ENCODE results near the gene FBRSL1. TPM values are rescaled to one million over a fixed set of nuclear protein-coding genes. Genes with fewer than 3 reads are reported as not detected.

FBRSL1 gene
- total and polyA plus RNA-seq, 4 donors = 2.5 to 35.5 (median 5.6) TPM

DNA sequence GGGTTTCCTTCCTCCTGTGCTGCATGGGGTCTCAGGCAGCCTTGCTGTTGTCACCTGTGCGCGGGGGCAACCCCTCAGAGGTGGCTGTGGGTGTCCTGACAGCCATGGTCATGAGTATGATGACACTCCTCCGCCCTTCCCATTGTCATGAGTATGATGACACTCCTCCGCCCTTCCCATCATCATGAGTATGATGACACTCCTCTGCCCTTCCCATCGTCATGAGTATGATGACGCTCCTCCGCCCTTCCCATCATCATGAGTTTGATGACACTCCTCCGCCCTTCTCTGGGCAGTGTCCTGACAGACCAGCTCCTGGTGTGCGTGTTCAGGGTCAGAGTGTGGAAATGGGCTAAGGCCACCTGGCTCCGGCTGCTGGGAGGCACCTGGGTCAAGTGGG lies 40.0 kb downstream of the FBRSL1 start:
- Histone ChIP-seq H3K27ac (ENCODE audit: low read depth in 1 of 2, low read length in 2 of 2) (no peak overlapping the region), H3K36me3 (ENCODE audit: control insufficient read depth in 4 of 4, insufficient read depth in 3 of 4, low read depth in 1 of 4, low read length in 3 of 4) (peaks cover 0 to 3% (median 0%) of the 10 kb centered on the region in 4 donors), H3K9ac (ENCODE audit: low read depth in 1 of 2, low read length in 2 of 2) (no peak overlapping the region), H3K27me3 (ENCODE audit: control insufficient read depth in 4 of 4, insufficient read depth in 4 of 4, low read length in 3 of 4) (no peaks in the 10 kb centered on the region), H3K4me3 (ENCODE audit: low read depth in 1 of 3, low read length in 3 of 3) (no peak overlapping the region), H3K9me3 (ENCODE audit: control insufficient read depth in 4 of 4, low read length in 3 of 4) (no peaks in the 10 kb centered on the region), H3K4me1 (ENCODE audit: control insufficient read depth in 4 of 4, insufficient read depth in 4 of 4, low read length in 3 of 4) (no peaks in the 10 kb centered on the region)
- WGBS = 96% methylated on average over 10 of the region's 10 CpGs
- DNase-seq (ENCODE audit: low spot score) = no peak
- TF ChIP-seq SP1 (IDR thresholded peaks at IDR 0.05) (no peak), TAF1 (conservative IDR thresholded peaks at IDR 0.05) (no peak), YY1 (IDR thresholded peaks at IDR 0.05) (no peak), HNF4G (IDR thresholded peaks at IDR 0.05) (no peak), GABPA (IDR thresholded peaks at IDR 0.05 in 1 of 2, conservative IDR thresholded peaks at IDR 0.05 in 1 of 2) (no peak), RXRA (IDR thresholded peaks at IDR 0.05) (no peak), RAD21 (IDR thresholded peaks at IDR 0.05) (no peak), FOXA1 (IDR thresholded peaks at IDR 0.05) (no peak), HNF4A (conservative IDR thresholded peaks at IDR 0.05) (no peak), FOXA2 (IDR thresholded peaks at IDR 0.05) (no peak), JUND (IDR thresholded peaks at IDR 0.05) (no peak), EGR1 (IDR thresholded peaks at IDR 0.05; ENCODE audit: low read depth in 2 of 2) (no peak), NR2F2 (IDR thresholded peaks at IDR 0.05) (no peak)
- TF ChIP-seq, protein P1, sequence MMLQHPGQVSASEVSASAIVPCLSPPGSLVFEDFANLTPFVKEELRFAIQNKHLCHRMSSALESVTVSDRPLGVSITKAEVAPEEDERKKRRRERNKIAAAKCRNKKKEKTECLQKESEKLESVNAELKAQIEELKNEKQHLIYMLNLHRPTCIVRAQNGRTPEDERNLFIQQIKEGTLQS (IDR thresholded peaks at IDR 0.05) = no peak
- TF ChIP-seq, protein P2, sequence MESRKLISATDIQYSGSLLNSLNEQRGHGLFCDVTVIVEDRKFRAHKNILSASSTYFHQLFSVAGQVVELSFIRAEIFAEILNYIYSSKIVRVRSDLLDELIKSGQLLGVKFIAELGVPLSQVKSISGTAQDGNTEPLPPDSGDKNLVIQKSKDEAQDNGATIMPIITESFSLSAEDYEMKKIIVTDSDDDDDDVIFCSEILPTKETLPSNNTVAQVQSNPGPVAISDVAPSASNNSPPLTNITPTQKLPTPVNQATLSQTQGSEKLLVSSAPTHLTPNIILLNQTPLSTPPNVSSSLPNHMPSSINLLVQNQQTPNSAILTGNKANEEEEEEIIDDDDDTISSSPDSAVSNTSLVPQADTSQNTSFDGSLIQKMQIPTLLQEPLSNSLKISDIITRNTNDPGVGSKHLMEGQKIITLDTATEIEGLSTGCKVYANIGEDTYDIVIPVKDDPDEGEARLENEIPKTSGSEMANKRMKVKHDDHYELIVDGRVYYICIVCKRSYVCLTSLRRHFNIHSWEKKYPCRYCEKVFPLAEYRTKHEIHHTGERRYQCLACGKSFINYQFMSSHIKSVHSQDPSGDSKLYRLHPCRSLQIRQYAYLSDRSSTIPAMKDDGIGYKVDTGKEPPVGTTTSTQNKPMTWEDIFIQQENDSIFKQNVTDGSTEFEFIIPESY (IDR thresholded peaks at IDR 0.05) = no peak
- TF ChIP-seq, protein P3, sequence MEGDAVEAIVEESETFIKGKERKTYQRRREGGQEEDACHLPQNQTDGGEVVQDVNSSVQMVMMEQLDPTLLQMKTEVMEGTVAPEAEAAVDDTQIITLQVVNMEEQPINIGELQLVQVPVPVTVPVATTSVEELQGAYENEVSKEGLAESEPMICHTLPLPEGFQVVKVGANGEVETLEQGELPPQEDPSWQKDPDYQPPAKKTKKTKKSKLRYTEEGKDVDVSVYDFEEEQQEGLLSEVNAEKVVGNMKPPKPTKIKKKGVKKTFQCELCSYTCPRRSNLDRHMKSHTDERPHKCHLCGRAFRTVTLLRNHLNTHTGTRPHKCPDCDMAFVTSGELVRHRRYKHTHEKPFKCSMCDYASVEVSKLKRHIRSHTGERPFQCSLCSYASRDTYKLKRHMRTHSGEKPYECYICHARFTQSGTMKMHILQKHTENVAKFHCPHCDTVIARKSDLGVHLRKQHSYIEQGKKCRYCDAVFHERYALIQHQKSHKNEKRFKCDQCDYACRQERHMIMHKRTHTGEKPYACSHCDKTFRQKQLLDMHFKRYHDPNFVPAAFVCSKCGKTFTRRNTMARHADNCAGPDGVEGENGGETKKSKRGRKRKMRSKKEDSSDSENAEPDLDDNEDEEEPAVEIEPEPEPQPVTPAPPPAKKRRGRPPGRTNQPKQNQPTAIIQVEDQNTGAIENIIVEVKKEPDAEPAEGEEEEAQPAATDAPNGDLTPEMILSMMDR (IDR thresholded peaks at IDR 0.05; ENCODE audit: low read depth, low read length, missing input control) = no peak
- TF ChIP-seq, protein P4, sequence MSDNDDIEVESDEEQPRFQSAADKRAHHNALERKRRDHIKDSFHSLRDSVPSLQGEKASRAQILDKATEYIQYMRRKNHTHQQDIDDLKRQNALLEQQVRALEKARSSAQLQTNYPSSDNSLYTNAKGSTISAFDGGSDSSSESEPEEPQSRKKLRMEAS (IDR thresholded peaks at IDR 0.05) = no peak

DNA sequence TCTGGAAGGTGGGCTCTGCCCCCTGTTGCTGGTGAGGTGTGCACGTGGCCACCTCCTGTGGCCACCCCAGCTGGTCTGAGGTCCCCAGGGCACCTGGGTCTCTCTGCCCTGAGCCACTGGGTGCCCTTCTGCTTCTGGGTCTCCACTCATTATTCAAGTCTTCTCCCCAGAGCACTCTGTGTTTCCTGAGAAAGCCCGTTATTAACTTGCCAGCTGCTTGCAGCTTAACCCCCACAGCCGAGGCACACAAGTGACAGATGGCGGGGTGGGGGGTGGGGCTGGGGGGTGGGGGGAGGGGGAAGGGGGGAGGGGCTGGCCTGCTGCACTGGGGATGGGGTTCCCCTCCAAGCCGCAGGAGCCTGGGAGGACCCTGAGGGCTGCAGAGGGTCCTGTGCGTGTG lies 40.5 kb downstream of the FBRSL1 start:
- H3K36me3 ChIP-seq (ENCODE audit: control insufficient read depth in 4 of 4, insufficient read depth in 3 of 4, low read depth in 1 of 4, low read length in 3 of 4) = peaks cover 0 to 3% (median 0%) of the 10 kb centered on the region in 4 donors
- H3K27me3 ChIP-seq (ENCODE audit: control insufficient read depth in 4 of 4, insufficient read depth in 4 of 4, low read length in 3 of 4) = no peaks in the 10 kb centered on the region
- WGBS = 92% methylated on average over 6 of the region's 6 CpGs
- no peak overlapping the region for H3K4me3 ChIP-seq (ENCODE audit: low read depth in 1 of 3, low read length in 3 of 3)
- no peak overlapping the region for H3K9ac ChIP-seq (ENCODE audit: low read depth in 1 of 2, low read length in 2 of 2)
- H3K4me1 ChIP-seq (ENCODE audit: control insufficient read depth in 4 of 4, insufficient read depth in 4 of 4, low read length in 3 of 4) = no peaks in the 10 kb centered on the region
- no peak overlapping the region for H3K27ac ChIP-seq (ENCODE audit: low read depth in 1 of 2, low read length in 2 of 2)
- H3K9me3 ChIP-seq (ENCODE audit: control insufficient read depth in 4 of 4, low read length in 3 of 4) = no peaks in the 10 kb centered on the region
- no peak for DNase-seq (ENCODE audit: low spot score)
- TF ChIP-seq YY1 (IDR thresholded peaks at IDR 0.05) (no peak), JUND (IDR thresholded peaks at IDR 0.05) (no peak), FOXA1 (IDR thresholded peaks at IDR 0.05) (no peak), RAD21 (IDR thresholded peaks at IDR 0.05) (no peak), EGR1 (IDR thresholded peaks at IDR 0.05; ENCODE audit: low read depth in 2 of 2) (no peak), NR2F2 (IDR thresholded peaks at IDR 0.05) (no peak), HNF4G (IDR thresholded peaks at IDR 0.05) (no peak), TAF1 (conservative IDR thresholded peaks at IDR 0.05) (no peak), FOXA2 (IDR thresholded peaks at IDR 0.05) (no peak), RXRA (IDR thresholded peaks at IDR 0.05) (no peak), GABPA (IDR thresholded peaks at IDR 0.05 in 1 of 2, conservative IDR thresholded peaks at IDR 0.05 in 1 of 2) (no peak), SP1 (IDR thresholded peaks at IDR 0.05) (no peak)
- TF ChIP-seq, protein P3 (IDR thresholded peaks at IDR 0.05; ENCODE audit: low read depth, low read length, missing input control) = no peak
- TF ChIP-seq, protein P4 (IDR thresholded peaks at IDR 0.05) = no peak
- TF ChIP-seq, protein P5, sequence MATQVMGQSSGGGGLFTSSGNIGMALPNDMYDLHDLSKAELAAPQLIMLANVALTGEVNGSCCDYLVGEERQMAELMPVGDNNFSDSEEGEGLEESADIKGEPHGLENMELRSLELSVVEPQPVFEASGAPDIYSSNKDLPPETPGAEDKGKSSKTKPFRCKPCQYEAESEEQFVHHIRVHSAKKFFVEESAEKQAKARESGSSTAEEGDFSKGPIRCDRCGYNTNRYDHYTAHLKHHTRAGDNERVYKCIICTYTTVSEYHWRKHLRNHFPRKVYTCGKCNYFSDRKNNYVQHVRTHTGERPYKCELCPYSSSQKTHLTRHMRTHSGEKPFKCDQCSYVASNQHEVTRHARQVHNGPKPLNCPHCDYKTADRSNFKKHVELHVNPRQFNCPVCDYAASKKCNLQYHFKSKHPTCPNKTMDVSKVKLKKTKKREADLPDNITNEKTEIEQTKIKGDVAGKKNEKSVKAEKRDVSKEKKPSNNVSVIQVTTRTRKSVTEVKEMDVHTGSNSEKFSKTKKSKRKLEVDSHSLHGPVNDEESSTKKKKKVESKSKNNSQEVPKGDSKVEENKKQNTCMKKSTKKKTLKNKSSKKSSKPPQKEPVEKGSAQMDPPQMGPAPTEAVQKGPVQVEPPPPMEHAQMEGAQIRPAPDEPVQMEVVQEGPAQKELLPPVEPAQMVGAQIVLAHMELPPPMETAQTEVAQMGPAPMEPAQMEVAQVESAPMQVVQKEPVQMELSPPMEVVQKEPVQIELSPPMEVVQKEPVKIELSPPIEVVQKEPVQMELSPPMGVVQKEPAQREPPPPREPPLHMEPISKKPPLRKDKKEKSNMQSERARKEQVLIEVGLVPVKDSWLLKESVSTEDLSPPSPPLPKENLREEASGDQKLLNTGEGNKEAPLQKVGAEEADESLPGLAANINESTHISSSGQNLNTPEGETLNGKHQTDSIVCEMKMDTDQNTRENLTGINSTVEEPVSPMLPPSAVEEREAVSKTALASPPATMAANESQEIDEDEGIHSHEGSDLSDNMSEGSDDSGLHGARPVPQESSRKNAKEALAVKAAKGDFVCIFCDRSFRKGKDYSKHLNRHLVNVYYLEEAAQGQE (IDR thresholded peaks at IDR 0.05) = no peak

Measured in liver (tissue), 9 donors.